ENCODE measurements around the gene EMP3. TPM values are rescaled to one million over a fixed set of nuclear protein-coding genes. Genes with fewer than 3 reads are reported as not detected.
"Not testable (repeated sequence)": the region's sequence is repeated elsewhere in the genome, so short reads cannot be mapped to it uniquely, and the experiment has no call there.

Gene EMP3
- total RNA-seq, 4 donors from 2014 or later, result 22.2 to 52.5 (median 33.3) TPM

DNA sequence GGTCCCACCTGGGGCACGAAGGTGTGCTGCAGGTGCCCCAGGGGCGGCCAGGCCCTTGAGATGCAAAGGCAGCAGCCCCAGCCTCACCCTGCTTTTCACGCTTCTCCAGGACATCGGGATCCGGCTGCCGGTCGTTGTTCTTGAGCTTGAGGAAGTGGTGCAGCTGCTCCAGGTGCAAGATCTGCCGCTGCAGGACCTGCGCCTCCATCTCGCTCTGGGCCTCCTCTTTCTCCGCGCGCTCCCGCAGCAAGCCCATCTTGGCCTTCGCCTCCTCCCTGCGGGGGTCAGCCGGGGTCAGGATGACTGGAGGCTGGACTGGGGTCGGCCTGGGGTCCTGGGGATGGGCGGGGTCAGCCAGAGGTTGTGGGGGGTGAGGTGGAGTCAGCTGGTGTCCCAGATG is 21.5 kb upstream of the EMP3 start:
- no peak overlapping the region for H3K4me3 ChIP-seq
- DNase-seq (ENCODE audit: low spot score in 2 of 2), result no peak
- TF ChIP-seq, protein P1, sequence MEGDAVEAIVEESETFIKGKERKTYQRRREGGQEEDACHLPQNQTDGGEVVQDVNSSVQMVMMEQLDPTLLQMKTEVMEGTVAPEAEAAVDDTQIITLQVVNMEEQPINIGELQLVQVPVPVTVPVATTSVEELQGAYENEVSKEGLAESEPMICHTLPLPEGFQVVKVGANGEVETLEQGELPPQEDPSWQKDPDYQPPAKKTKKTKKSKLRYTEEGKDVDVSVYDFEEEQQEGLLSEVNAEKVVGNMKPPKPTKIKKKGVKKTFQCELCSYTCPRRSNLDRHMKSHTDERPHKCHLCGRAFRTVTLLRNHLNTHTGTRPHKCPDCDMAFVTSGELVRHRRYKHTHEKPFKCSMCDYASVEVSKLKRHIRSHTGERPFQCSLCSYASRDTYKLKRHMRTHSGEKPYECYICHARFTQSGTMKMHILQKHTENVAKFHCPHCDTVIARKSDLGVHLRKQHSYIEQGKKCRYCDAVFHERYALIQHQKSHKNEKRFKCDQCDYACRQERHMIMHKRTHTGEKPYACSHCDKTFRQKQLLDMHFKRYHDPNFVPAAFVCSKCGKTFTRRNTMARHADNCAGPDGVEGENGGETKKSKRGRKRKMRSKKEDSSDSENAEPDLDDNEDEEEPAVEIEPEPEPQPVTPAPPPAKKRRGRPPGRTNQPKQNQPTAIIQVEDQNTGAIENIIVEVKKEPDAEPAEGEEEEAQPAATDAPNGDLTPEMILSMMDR (IDR thresholded peaks at IDR 0.05), result no peak
- TF ChIP-seq POLR2A (IDR thresholded peaks at IDR 0.05), result no peak
- 82 to 83% methylated on average over 15 to 19 of the region's 19 CpGs for WGBS, 2 donors
- no peak overlapping the region for H3K27ac ChIP-seq
- H3K27me3 ChIP-seq, result no peaks in the 10 kb centered on the region
- H3K36me3 ChIP-seq, result no peaks in the 10 kb centered on the region
- H3K4me1 ChIP-seq, result no peaks in the 10 kb centered on the region
- no peaks in the 10 kb centered on the region for H3K9me3 ChIP-seq

DNA sequence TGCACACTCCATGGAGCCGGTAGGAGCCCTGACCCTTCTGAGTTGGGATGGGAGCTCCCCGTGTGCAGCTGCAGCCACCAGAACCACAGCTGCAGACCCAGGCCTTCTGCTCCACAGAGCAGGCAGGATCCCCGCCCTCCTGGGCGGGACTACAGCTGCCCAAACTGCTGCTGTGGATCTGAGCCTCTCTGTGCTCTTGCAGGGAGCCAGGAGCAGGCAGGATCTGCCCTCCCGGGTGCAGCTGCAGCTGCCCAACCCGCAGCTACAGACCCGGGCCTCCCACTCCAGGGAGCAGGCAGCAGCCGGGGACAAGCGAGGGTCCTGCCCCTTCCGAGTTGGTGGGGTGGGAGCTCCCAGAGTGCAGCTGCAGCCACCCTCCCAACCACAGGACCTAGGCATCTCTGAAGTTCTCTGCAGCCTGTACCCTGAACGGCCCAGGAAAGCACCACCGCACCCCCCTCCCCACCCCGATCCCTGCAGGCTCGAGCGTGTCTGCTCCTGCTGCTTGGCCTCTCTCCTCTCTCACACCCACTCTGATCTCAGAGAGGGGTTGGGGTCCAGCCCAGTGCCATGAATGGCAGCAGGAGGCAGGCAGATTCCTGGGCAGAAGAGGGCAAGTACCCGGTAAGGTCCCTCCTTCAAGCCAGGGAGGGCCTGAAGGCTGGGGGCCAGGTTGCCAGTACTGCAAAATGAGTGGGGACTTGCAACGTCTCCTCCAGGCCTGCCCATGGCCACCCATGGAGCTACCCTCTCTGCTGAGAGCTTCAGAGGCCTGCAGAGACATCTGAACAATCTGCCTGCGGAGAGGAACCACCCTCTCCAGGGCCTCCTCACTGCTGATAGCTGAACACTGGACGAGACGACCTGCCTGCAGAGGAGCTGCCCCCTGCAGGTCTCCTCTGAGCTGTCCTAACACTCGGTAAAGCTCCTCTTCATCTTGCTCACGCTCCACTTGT is 16.4 kb upstream of the EMP3 start:
- 38 to 57% methylated on average over 12 to 15 of the region's 22 CpGs for WGBS, 2 donors
- no peaks in the 10 kb centered on the region for H3K9me3 ChIP-seq
- H3K27ac ChIP-seq, result no peak overlapping the region
- H3K36me3 ChIP-seq, result no peaks in the 10 kb centered on the region
- H3K4me3 ChIP-seq, result no peak overlapping the region
- no peak for TF ChIP-seq POLR2A (IDR thresholded peaks at IDR 0.05)
- TF ChIP-seq, protein P1 (IDR thresholded peaks at IDR 0.05), result no peak
- no peak for TF ChIP-seq EP300 (IDR thresholded peaks at IDR 0.05)
- DNase-seq (ENCODE audit: low spot score in 2 of 2), result no peak
- H3K27me3 ChIP-seq, result no peaks in the 10 kb centered on the region
- no peaks in the 10 kb centered on the region for H3K4me1 ChIP-seq

DNA sequence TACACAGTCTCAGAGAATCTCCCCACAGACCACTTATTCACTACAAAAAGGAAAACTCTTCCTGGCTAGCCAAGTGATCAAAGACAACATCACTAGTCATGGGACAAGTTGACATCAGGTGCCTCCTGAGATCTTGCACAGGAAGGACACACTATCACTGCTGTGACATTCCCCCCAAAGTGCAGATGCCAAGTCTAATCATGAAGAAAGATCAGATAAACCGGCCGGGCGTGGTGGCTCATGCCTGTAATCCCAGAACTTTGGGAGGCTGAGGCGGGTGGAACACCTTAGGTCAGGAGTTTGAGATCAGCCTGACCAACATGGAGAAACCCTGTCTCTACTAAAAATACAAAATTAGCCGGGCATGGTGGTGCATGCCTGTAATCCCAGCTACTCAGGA is 15.6 kb upstream of the EMP3 start:
- whole genome bisulfite sequencing, 2 donors, result 86 to 92% methylated on average over 5 of the region's 5 CpGs
- not testable (repeated sequence) for H3K27ac ChIP-seq, H3K4me3 ChIP-seq

DNA sequence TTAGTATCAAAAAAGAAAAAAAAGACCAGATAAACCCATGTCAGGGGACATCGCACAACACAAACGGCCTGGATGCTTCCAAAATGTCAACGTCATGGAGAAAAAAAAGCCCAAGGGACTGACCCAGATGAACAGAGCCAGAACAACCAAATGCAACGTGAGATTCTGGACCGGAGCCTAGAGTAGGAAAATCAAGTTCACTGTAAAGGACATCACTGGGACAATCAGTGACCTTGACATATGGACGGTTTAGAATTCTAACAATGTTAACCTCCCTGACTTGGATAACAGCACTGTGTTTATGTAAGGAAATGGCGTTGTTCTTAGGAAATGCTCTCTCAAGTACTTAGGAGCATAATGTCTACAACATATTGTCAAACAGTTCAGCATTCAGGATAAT is 15.1 kb upstream of the EMP3 start:
- H3K36me3 ChIP-seq, result no peaks in the 10 kb centered on the region
- TF ChIP-seq POLR2A (IDR thresholded peaks at IDR 0.05) (no peak), EP300 (IDR thresholded peaks at IDR 0.05) (peak in 1 of 2 donors; percentile 15)
- TF ChIP-seq, protein P1 (IDR thresholded peaks at IDR 0.05), result no peak
- no peak for DNase-seq (ENCODE audit: low spot score in 2 of 2)
- no peak overlapping the region for H3K27ac ChIP-seq
- H3K9me3 ChIP-seq, result no peaks in the 10 kb centered on the region
- no peaks in the 10 kb centered on the region for H3K4me1 ChIP-seq
- 35 to 39% methylated on average over 7 of the region's 7 CpGs for WGBS, 2 donors
- H3K27me3 ChIP-seq, result no peaks in the 10 kb centered on the region
- no peak overlapping the region for H3K4me3 ChIP-seq

More for the DNA sequence above, 15.6 kb upstream of the EMP3 start:
- not testable (repeated sequence) for H3K4me1 ChIP-seq; H3K36me3 ChIP-seq; DNase-seq (ENCODE audit: low spot score in 2 of 2); H3K9me3 ChIP-seq; H3K27me3 ChIP-seq

DNA sequence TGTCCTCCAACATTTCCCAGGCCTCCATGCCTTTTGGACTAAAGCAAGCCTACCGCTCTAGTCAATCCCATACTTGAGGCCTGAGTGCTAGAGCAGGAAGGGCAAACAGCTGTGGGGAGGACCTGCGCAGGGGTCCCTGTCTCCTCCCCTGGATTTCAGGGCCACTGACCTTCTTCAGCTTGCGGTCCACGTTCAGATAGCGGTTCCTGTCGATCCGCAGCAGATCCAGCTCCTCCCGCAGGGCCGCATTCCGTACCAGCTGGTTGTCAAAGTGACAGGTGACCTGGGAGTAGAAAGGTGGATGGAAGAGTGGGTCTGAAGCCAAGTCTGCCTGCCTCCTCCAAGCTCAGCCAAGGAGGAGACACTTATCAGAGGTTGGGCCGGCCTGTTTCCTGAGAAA is 14.0 kb upstream of the EMP3 start:
- no peak for TF ChIP-seq EP300 (IDR thresholded peaks at IDR 0.05)
- TF ChIP-seq, protein P1 (IDR thresholded peaks at IDR 0.05), result no peak
- TF ChIP-seq POLR2A (IDR thresholded peaks at IDR 0.05), result no peak
- no peaks in the 10 kb centered on the region for H3K36me3 ChIP-seq
- no peak overlapping the region for H3K27ac ChIP-seq
- no peak overlapping the region for H3K4me3 ChIP-seq
- no peak for DNase-seq (ENCODE audit: low spot score in 2 of 2)
- no peaks in the 10 kb centered on the region for H3K27me3 ChIP-seq
- H3K4me1 ChIP-seq, result no peaks in the 10 kb centered on the region
- no peaks in the 10 kb centered on the region for H3K9me3 ChIP-seq
- WGBS, 2 donors, result 94 to 95% methylated on average over 11 of the region's 11 CpGs
